Thoracic aorta (tissue), 2 donors: ENCODE data around the gene GATAD2B. TPM values are rescaled to one million over a fixed set of nuclear protein-coding genes. Genes with fewer than 3 reads are reported as not detected.

Experiments used
- ATAC-seq: fragments of 150-250 bp; one replicate; pipeline ENCODE4 v1.8.0; 2017; ENCODE audit warnings: low read depth; ENCODE audit not compliant: insufficient number of reproducible peaks, low FRiP score
- DNase-seq: peaks from one replicate; pipeline ENCODE4 v3.0.0-alpha.2; 2020; ENCODE audit warnings: low spot score
- H3K27ac ChIP-seq, 2 donors: fragments of 200-600 bp; sonication (generic); 1 replicate in 1 of 2; 2 replicates in 1 of 2; pipeline ENCODE4 v1.5.1; 2016; ENCODE audit warnings: mild to moderate bottlenecking in 2 of 2, moderate library complexity in 2 of 2
- H3K27me3 ChIP-seq: fragments of 200-600 bp; sonication (generic); replicated peaks from 2 replicates; pipeline ENCODE4 v1.6.0; 2016; ENCODE audit warnings: mild to moderate bottlenecking; ENCODE audit not compliant: insufficient read depth
- H3K36me3 ChIP-seq: fragments of 200-600 bp; sonication (generic); one replicate; pipeline ENCODE4 v1.5.1; 2016
- H3K4me1 ChIP-seq, 2 donors: fragments of 200-600 bp; sonication (generic); 1 replicate in 1 of 2; 2 replicates in 1 of 2; pipeline versions ENCODE4 v1.5.1 to v1.6.0; 2016; ENCODE audit warnings: low read depth in 2 of 2, mild to moderate bottlenecking in 1 of 2; ENCODE audit not compliant: control insufficient read depth in 1 of 2
- H3K4me3 ChIP-seq: fragments of 200-600 bp; sonication (generic); 2 replicates; pipeline ENCODE4 v1.5.1; 2016; ENCODE audit warnings: mild to moderate bottlenecking
- H3K9me3 ChIP-seq: fragments of 200-600 bp; sonication (generic); 2 replicates; pipeline ENCODE4 v1.5.1; 2016
- CTCF ChIP-seq: fragments of 200-600 bp; sonication (generic); IDR thresholded peaks from one replicate; pipeline ENCODE4 v1.5.1; 2019; ENCODE audit warnings: antibody characterized with exemption
- total RNA-seq, 2 donors: library from RNA; depleted of rRNA; stranded (reverse); fragments of >200 nt; gene quantifications; one replicate each; pipeline versions ENCODE4 v1.1.0 to v1.2.3, GENCODE V29; 2016

The GATAD2B gene
- total RNA-seq, 2 donors from 2014 or later, result 22.7 to 31.5 TPM

GRCh38 chr1:153951183-153951582, 28.4 kb upstream of the GATAD2B start:
- no peak overlapping the region for H3K27ac ChIP-seq
- H3K9me3 ChIP-seq, result no peaks in the 10 kb centered on the region
- no peak overlapping the region for H3K4me3 ChIP-seq
- TF ChIP-seq CTCF, result no peak
- DNase-seq (no peak), ATAC-seq (no peak)
- H3K4me1 ChIP-seq, result peaks cover 9 to 14% of the 10 kb centered on the region in 2 donors
- H3K27me3 ChIP-seq, result no peaks in the 10 kb centered on the region
- peaks cover 65% of the 10 kb centered on the region for H3K36me3 ChIP-seq

- peaks cover 14 to 24% of the 10 kb centered on the region in 2 donors for H3K4me1 ChIP-seq
- no peaks in the 10 kb centered on the region for H3K27me3 ChIP-seq
- H3K36me3 ChIP-seq, result peaks cover 53% of the 10 kb centered on the region
- DNase-seq (peak; percentile 40), ATAC-seq (peak; percentile 60)
- peak within 1 kb of the TSS; percentile 93 to 95 for H3K27ac ChIP-seq
- peak within 1 kb of the TSS; percentile 94 for H3K4me3 ChIP-seq
- H3K9me3 ChIP-seq, result no peaks in the 10 kb centered on the region
- TF ChIP-seq CTCF, result peak; percentile 99
Measured at GRCh38 chr1:153946622-153947241, 24.0 kb upstream of the GATAD2B start, which contains the start of gene DENND4B. TSS of gene DENND4B (minus strand) at chr1:153946718. CDS start at chr1:153944374, 2,344 bp downstream.

GRCh38 chr1:153945795-153946621, 23.2 kb upstream of the GATAD2B start:
- H3K4me1 ChIP-seq, result peaks cover 14 to 24% of the 10 kb centered on the region in 2 donors
- H3K27ac ChIP-seq, result peak overlapping the region; percentile 93 to 95
- ATAC-seq, result peak; percentile 53
- peak overlapping the region; percentile 94 for H3K4me3 ChIP-seq
- peaks cover 48% of the 10 kb centered on the region for H3K36me3 ChIP-seq
- DNase-seq, result peak; percentile 44
- no peak for TF ChIP-seq CTCF
- no peaks in the 10 kb centered on the region for H3K27me3 ChIP-seq
- no peaks in the 10 kb centered on the region for H3K9me3 ChIP-seq

GRCh38 chr1:153945131-153945794, 22.5 kb upstream of the GATAD2B start:
- H3K36me3 ChIP-seq, result peaks cover 41% of the 10 kb centered on the region
- H3K9me3 ChIP-seq, result no peaks in the 10 kb centered on the region
- TF ChIP-seq CTCF, result no peak
- peak; percentile 34 for ATAC-seq
- no peaks in the 10 kb centered on the region for H3K27me3 ChIP-seq
- H3K4me3 ChIP-seq, result peak overlapping the region; percentile 94
- H3K4me1 ChIP-seq, result peaks cover 14 to 24% of the 10 kb centered on the region in 2 donors
- no peak for DNase-seq
- H3K27ac ChIP-seq, result peak overlapping the region; percentile 93 to 95

- Histone ChIP-seq H3K27me3 (no peaks in the 10 kb centered on the region), H3K9me3 (no peaks in the 10 kb centered on the region), H3K4me1 (peaks cover 14 to 24% of the 10 kb centered on the region in 2 donors), H3K27ac (peak overlapping the region; percentile 93 to 95), H3K36me3 (peaks cover 39% of the 10 kb centered on the region), H3K4me3 (peak overlapping the region; percentile 94)
- no peak for TF ChIP-seq CTCF
- ATAC-seq, result no peak
- no peak for DNase-seq
Measured at GRCh38 chr1:153944827-153945117, 22.0 kb upstream of the GATAD2B start.
